Smooth muscle cell (in vitro differentiated cells): ENCODE data around the gene ABCA6. TPM values are rescaled to one million over a fixed set of nuclear protein-coding genes. Genes with fewer than 3 reads are reported as not detected.

Experiments used
- DNase-seq: peaks from one replicate; lab custom pipeline; 2025; ENCODE audit not compliant: unreplicated experiment; lab: John Stamatoyannopoulos, UW
- H2AFZ ChIP-seq: fragments of 200-600 bp; sonication (generic); 2 replicates; pipeline ENCODE4 v1.6.0; 2016; ENCODE audit warnings: antibody characterized with exemption, low read depth, mild to moderate bottlenecking
- H3F3A ChIP-seq: fragments of 200-600 bp; sonication (generic); 2 replicates; pipeline ENCODE4 v1.6.0; 2017; ENCODE audit warnings: antibody characterized with exemption, low read depth
- H3K27ac ChIP-seq: fragments of 200-600 bp; sonication (generic); 2 replicates; pipeline ENCODE4 v1.5.1; 2016; ENCODE audit warnings: low read depth, mild to moderate bottlenecking
- H3K27me3 ChIP-seq: fragments of 200-600 bp; sonication (generic); 2 replicates; pipeline ENCODE4 v1.6.1; 2016; ENCODE audit warnings: low read depth, mild to moderate bottlenecking
- H3K36me3 ChIP-seq: fragments of 200-600 bp; sonication (generic); 2 replicates; pipeline ENCODE4 v1.5.1; 2016; ENCODE audit warnings: low read depth
- H3K4me1 ChIP-seq: fragments of 200-600 bp; sonication (generic); 2 replicates; pipeline ENCODE4 v1.5.1; 2016; ENCODE audit warnings: low read depth
- H3K4me2 ChIP-seq: fragments of 200-600 bp; sonication (generic); 2 replicates; pipeline ENCODE4 v1.6.0; 2016; ENCODE audit warnings: mild to moderate bottlenecking
- H3K4me3 ChIP-seq: fragments of 200-600 bp; sonication (generic); 2 replicates; pipeline ENCODE4 v1.5.1; 2016; ENCODE audit warnings: mild to moderate bottlenecking
- H3K79me2 ChIP-seq: fragments of 200-600 bp; sonication (generic); 2 replicates; pipeline ENCODE4 v1.6.0; 2016; ENCODE audit warnings: low read depth, mild to moderate bottlenecking
- H3K9ac ChIP-seq: fragments of 200-600 bp; sonication (generic); 2 replicates; pipeline ENCODE4 v1.6.0; 2016; ENCODE audit warnings: low read depth
- H3K9me3 ChIP-seq: fragments of 200-600 bp; sonication (generic); replicated peaks from 2 replicates; pipeline ENCODE4 v1.5.1; 2016; ENCODE audit warnings: low read depth
- H4K20me1 ChIP-seq: fragments of 200-600 bp; sonication (generic); 2 replicates; pipeline ENCODE4 v1.6.0; 2016; ENCODE audit warnings: low read depth
- CTCF ChIP-seq: fragments of 200-600 bp; sonication (generic); IDR thresholded peaks from 2 replicates; pipeline ENCODE4 v1.5.1; 2017; ENCODE audit warnings: borderline replicate concordance, mild to moderate bottlenecking, antibody characterized with exemption; ENCODE audit not compliant: insufficient read depth, poor library complexity, severe bottlenecking
- WGBS: methylation state at CpG from one replicate; pipeline ENCODE4 v1.1.7; 2016; ENCODE audit warnings: low lambda C conversion rate; 5-methylcytosine and 5-hydroxymethylcytosine counted together
- polyA plus RNA-seq: library from polyadenylated mRNA; unstranded; fragments of >200 nt; fragmentation: Nextera tagmentation; extraction: Ambion mirVana; gene quantifications from 2 replicates; pipeline ENCODE4 v1.2.1, GENCODE V29; 2016
- total RNA-seq: library from RNA; depleted of rRNA; stranded (reverse); fragments of >200 nt; gene quantifications from 2 replicates; pipeline ENCODE4 v1.2.3, GENCODE V29; 2014

The ABCA6 gene
- total and polyA plus RNA-seq, 2 experiments from 2014 or later: not detected

GRCh38 chr17:69130627-69131296 lies 10.9 kb downstream of the ABCA6 start:
- no peak overlapping the region for H3K4me3 ChIP-seq
- no peaks in the 10 kb centered on the region for H3K36me3 ChIP-seq
- no peaks in the 10 kb centered on the region for H3K9me3 ChIP-seq
- H3K4me1 ChIP-seq: no peaks in the 10 kb centered on the region
- H3K79me2 ChIP-seq: no peaks in the 10 kb centered on the region
- H3F3A ChIP-seq: no peaks in the 10 kb centered on the region
- 77% methylated on average over 6 of the region's 6 CpGs for WGBS
- no peak for TF ChIP-seq CTCF
- H3K9ac ChIP-seq: no peak overlapping the region
- H3K27me3 ChIP-seq: peaks cover 21% of the 10 kb centered on the region
- no peaks in the 10 kb centered on the region for H4K20me1 ChIP-seq
- H2AFZ ChIP-seq: no peak overlapping the region
- DNase-seq: no peak
- H3K27ac ChIP-seq: no peak overlapping the region
- no peak overlapping the region for H3K4me2 ChIP-seq

- whole genome bisulfite sequencing: 78% methylated on average over 1 of the region's 1 CpG
- Histone ChIP-seq H2AFZ (no peak overlapping the region), H3K4me1 (no peaks in the 10 kb centered on the region), H3K9ac (no peak overlapping the region), H3K4me2 (no peak overlapping the region), H3F3A (no peaks in the 10 kb centered on the region), H3K4me3 (no peak overlapping the region), H3K27me3 (peaks cover 27% of the 10 kb centered on the region), H3K79me2 (no peaks in the 10 kb centered on the region), H3K9me3 (no peaks in the 10 kb centered on the region), H3K27ac (no peak overlapping the region), H4K20me1 (no peaks in the 10 kb centered on the region), H3K36me3 (no peaks in the 10 kb centered on the region)
- no peak for TF ChIP-seq CTCF
- no peak for DNase-seq
Measured at GRCh38 chr17:69123626-69124025, 18.1 kb downstream of the ABCA6 start.

- no peak overlapping the region for H2AFZ ChIP-seq
- H3K9me3 ChIP-seq: no peaks in the 10 kb centered on the region
- no peak for DNase-seq
- no peak for TF ChIP-seq CTCF
- H3K9ac ChIP-seq: no peak overlapping the region
- no peak overlapping the region for H3K4me2 ChIP-seq
- no peak overlapping the region for H3K4me3 ChIP-seq
- peaks cover 12% of the 10 kb centered on the region for H3K27me3 ChIP-seq
- H4K20me1 ChIP-seq: no peaks in the 10 kb centered on the region
- H3F3A ChIP-seq: no peaks in the 10 kb centered on the region
- H3K4me1 ChIP-seq: no peaks in the 10 kb centered on the region
- WGBS: 92% methylated on average over 5 of the region's 5 CpGs
- no peak overlapping the region for H3K27ac ChIP-seq
- H3K79me2 ChIP-seq: no peaks in the 10 kb centered on the region
- H3K36me3 ChIP-seq: no peaks in the 10 kb centered on the region
Measured at GRCh38 chr17:69122065-69122464, 19.6 kb downstream of the ABCA6 start.
